DND-41 (cell line): ENCODE measurements around the gene NAV3.

ENCODE experiments used
- CTCF ChIP-seq: IDR thresholded peaks from 2 replicates; pipeline ENCODE4 v1.5.1; 2012; ENCODE audit warnings: borderline replicate concordance, low read length, moderate library complexity, mild to moderate bottlenecking; ENCODE audit not compliant: poor library complexity, severe bottlenecking; ENCODE audit errors: extremely low read depth
- EZH2 ChIP-seq: IDR thresholded peaks from 3 replicates; pipeline ENCODE4 v1.6.1; 2012; ENCODE audit warnings: borderline replicate concordance, low read depth, mild to moderate bottlenecking, moderate library complexity, low read length, inconsistent platforms; ENCODE audit not compliant: severe bottlenecking

GRCh38 chr12:77914081-77914488 is 83.4 kb downstream of the NAV3 start:
- no peak for TF ChIP-seq CTCF
- no peak for TF ChIP-seq EZH2
